ENCODE data around the gene FAAP20.

DNA sequence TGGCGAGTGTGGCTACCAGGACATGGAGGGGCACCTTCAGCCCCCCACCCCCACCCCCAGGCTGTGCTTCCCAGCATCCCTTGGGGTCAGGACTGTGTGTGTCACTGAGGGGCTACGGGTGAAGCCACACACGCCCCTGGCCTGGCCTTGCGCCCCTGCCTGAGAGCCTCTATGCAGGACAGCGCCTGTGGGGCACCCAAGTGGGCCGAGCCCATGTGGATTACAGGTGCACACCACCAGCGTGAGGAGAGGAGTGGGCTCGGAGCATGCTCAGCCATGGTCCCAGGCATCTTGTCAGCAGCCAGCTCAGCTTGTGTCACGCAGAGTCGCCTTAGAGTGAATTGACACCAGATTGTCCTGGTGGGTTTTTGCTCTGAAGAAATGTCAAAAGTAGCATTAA, 27.9 kb downstream of the FAAP20 start:
- no peak for TF ChIP-seq EZH2 (IDR thresholded peaks at IDR 0.05; ENCODE audit: insufficient read depth, poor library complexity, severe bottlenecking)
- no peak for TF ChIP-seq EZH2phosphoT487 (IDR thresholded peaks at IDR 0.05; ENCODE audit: insufficient read depth, low read depth)
